Mucosa of rectum (tissue), 2 donors: ENCODE measurements around the gene SAV1.

Source experiments
- H3K27ac ChIP-seq, 2 donors: one replicate each; pipeline ENCODE4 v1.7.0; 2013; ENCODE audit warnings: inconsistent platforms in 2 of 2, low read depth in 2 of 2, low read length in 2 of 2
- H3K27me3 ChIP-seq, 2 donors: one replicate each; pipeline ENCODE4 v1.7.0; 2013; ENCODE audit warnings: low read length in 2 of 2; ENCODE audit not compliant: control insufficient read depth in 2 of 2, insufficient read depth in 2 of 2
- H3K36me3 ChIP-seq, 2 donors: one replicate each; pipeline ENCODE4 v1.7.0; 2013; ENCODE audit warnings: low read length in 2 of 2; ENCODE audit not compliant: control insufficient read depth in 2 of 2, insufficient read depth in 2 of 2
- H3K4me1 ChIP-seq, 2 donors: one replicate each; pipeline ENCODE4 v1.7.0; 2013; ENCODE audit warnings: low read length in 2 of 2, mild to moderate bottlenecking in 1 of 2; ENCODE audit not compliant: control insufficient read depth in 2 of 2, insufficient read depth in 2 of 2
- H3K4me3 ChIP-seq, 2 donors: one replicate each; pipeline ENCODE4 v1.7.0; 2013; ENCODE audit warnings: low read length in 2 of 2
- H3K9ac ChIP-seq, 2 donors: one replicate each; pipeline ENCODE4 v1.7.0; 2013; ENCODE audit warnings: low read length in 2 of 2, low read depth in 1 of 2, mild to moderate bottlenecking in 1 of 2
- H3K9me3 ChIP-seq, 2 donors: one replicate each; pipeline ENCODE4 v1.7.0; 2013; ENCODE audit warnings: low read length in 2 of 2; ENCODE audit not compliant: control insufficient read depth in 2 of 2
- donor health status: healthy.
- donor health status: Normal muscosa, but diverticular disease.

The SAV1 gene

DNA sequence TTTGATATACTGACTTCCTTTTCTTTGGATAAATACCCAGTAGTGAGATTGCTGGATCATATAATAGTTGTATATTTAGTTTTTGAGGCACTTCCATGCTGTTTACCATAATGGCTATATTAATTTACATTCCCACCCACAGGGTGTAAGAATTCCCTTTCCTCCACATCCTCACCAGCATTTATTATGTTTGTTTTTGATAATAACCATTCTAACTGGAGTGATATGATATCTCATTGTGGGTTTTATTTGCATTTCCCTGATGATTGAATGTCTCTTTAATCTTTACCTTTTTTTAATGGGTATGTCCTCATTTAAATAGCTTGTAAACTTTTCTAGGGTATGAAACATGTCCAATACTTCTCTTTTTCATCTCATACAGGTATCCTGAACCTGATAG lies 11.6 kb upstream of the SAV1 start:
- Histone ChIP-seq H3K4me3 (no peak overlapping the region), H3K27ac (no peak overlapping the region), H3K4me1 (peaks cover 0 to 3% of the 10 kb centered on the region in 2 donors), H3K9me3 (no peaks in the 10 kb centered on the region), H3K27me3 (no peaks in the 10 kb centered on the region), H3K9ac (no peak overlapping the region), H3K36me3 (no peaks in the 10 kb centered on the region)

DNA sequence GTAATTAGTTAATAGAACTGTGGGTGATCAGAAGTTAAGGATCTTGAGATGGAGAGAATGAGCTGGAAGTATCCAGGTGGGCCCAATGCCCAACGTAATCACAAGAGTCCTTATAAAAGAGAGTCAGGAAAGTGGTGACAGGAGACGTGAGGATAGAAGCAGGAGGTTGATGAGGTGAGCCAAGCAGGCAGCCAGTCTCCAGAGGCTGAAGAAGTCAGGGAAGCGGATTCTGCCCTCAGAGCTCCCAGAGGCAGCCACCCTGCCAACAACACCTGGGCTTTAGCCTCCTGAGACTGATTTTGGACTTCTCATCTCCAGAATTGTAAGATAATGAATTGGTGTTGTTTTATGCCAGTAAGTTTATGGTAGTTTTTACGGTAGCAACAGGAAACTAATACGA lies 10.1 kb upstream of the SAV1 start:
- Histone ChIP-seq H3K9me3 (no peaks in the 10 kb centered on the region), H3K4me1 (peaks cover 0 to 3% of the 10 kb centered on the region in 2 donors), H3K4me3 (no peak overlapping the region), H3K36me3 (no peaks in the 10 kb centered on the region), H3K27me3 (no peaks in the 10 kb centered on the region), H3K9ac (no peak overlapping the region), H3K27ac (no peak overlapping the region)

DNA sequence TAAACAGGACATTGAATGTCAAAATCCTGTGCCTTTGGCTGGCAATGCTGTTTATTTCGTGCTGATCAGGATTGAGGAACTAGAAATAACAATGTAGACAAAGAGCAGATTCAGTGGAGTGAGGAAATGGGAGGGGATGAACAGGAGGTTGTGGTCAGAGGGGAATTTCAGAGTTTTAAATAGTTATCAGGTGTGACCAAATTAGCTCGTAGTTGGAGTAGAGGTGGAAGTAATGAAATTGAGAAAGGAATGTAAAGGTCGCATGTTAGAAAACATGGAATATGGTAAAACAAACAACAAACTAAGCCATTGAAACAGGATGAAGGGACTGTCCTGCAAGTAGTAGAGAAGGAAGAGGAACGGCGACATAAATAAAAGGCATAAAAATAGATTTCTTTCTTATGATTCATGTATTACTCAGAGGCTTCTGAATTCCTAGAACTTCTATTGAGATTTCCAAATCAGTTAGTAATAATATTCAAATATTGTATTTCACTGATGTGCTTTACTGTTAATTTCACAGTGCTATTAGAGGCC lies 9.5 kb upstream of the SAV1 start:
- Histone ChIP-seq H3K4me1 (peaks cover 0 to 3% of the 10 kb centered on the region in 2 donors), H3K4me3 (no peak overlapping the region), H3K36me3 (no peaks in the 10 kb centered on the region), H3K9ac (no peak overlapping the region), H3K27me3 (no peaks in the 10 kb centered on the region), H3K9me3 (no peaks in the 10 kb centered on the region), H3K27ac (no peak overlapping the region)

DNA sequence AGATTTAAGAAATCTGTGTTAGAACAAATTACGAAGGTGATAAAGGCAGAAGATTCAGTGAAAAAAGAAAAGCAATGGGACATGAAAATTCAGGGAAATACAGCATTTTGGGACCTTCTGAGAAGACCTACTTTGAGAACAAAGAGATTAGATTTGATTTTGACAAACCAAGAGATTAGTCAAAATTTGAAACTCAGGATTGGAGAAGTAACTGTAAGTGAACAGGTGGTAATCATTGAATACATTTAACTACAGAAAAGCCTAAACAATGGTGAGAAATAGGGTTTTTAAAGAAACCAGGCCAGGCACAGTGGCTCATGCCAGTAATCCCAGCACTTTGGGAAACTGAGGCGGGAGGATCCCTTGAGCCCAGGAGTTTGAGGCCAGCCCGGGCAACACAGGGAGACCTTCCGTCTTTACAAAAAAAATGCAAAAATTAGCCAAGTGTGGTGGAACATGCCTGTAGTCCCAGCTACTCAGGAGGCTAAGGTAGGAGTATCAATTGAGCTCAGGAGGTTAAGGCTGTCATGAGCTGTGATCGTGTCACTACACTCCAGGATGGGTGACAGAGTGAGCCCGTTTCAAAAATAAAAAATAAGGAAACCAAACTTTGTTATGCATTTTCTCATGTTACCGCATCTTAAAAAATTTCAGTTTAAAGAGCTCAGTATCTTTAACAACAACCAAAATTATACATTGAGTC lies 8.9 kb upstream of the SAV1 start:
- no peaks in the 10 kb centered on the region for H3K36me3 ChIP-seq
- H3K4me3 ChIP-seq: no peak overlapping the region
- H3K9ac ChIP-seq: no peak overlapping the region
- no peaks in the 10 kb centered on the region for H3K9me3 ChIP-seq
- peaks cover 0 to 3% of the 10 kb centered on the region in 2 donors for H3K4me1 ChIP-seq
- no peak overlapping the region for H3K27ac ChIP-seq
- no peaks in the 10 kb centered on the region for H3K27me3 ChIP-seq

DNA sequence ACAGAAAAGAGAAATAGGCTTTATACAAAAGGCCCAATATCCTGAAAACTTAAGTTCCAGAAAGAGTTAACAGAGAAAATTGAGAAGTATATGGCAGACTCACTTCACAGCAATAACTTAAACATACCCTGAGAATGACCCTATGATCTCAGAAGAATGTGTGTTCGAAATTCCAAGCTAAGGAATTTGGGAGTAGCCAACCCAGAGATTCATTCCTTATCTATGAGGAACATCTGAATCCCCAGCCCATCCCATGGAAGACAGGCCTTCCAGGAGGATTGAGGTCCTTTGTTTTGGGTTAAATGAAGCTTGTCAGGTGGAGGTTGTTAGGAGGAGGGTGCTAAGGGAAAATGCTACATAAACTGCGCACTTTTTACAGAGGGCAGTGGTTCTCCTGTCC lies 7.5 kb upstream of the SAV1 start:
- Histone ChIP-seq H3K27ac (no peak overlapping the region), H3K4me1 (peaks cover 0 to 3% of the 10 kb centered on the region in 2 donors), H3K4me3 (no peak overlapping the region), H3K36me3 (no peaks in the 10 kb centered on the region), H3K27me3 (no peaks in the 10 kb centered on the region), H3K9me3 (no peaks in the 10 kb centered on the region), H3K9ac (no peak overlapping the region)

DNA sequence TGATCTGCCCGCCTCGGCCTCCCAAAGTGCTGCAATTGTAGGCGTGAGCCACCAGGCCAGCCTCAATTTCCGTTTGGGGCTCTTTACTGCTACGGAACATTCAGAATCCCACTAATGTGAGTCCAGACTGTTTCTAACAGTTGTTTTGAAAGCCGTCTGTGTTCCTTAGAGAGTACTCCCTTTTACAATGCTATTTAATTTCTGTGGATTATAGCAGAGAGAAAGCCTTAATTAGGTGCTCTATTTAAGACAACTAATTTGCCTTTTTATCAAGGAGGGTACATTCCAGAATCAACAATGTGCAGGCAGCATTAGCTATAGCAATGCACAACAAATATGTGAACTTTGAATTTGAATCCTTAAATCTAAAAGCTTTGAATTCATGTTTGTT lies 2.8 kb upstream of the SAV1 start:
- H3K4me1 ChIP-seq: peaks cover 0 to 8% of the 10 kb centered on the region in 2 donors
- no peaks in the 10 kb centered on the region for H3K36me3 ChIP-seq
- no peak overlapping the region for H3K9ac ChIP-seq
- H3K9me3 ChIP-seq: no peaks in the 10 kb centered on the region
- H3K4me3 ChIP-seq: no peak overlapping the region
- no peaks in the 10 kb centered on the region for H3K27me3 ChIP-seq
- H3K27ac ChIP-seq: no peak overlapping the region

DNA sequence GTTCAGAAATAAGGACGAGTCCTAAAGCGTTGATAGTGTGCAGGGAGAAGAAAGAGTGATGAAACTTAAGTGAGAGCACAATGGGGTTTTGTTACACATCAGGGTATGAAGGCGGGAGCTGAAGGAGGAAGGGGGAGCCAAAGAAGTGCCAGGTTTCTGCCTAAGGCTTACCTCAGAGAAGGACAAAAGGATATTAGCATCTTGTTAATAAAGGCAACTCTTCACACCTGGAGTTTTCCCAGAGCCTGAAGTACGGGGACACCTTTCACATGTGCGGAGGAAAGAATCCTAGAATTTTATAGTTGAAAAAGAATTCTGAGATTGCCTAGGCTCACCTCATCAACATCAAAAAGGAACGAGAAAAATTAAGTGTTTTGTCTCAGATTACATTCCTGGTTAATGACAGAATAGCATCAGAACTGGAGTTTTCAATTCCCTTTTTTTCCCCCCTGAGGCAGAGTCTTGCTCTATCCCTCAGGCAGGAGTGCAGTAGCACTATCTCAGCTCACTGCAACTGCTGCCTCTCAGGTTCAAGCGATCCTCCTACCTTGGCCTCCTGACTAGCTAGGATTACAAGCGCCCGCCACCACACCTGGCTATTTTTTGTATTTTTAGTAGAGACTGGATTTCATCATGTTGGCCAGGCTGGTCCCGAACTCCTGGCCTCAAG lies 2.2 kb upstream of the SAV1 start:
- no peak overlapping the region for H3K27ac ChIP-seq
- H3K4me3 ChIP-seq: no peak overlapping the region
- H3K4me1 ChIP-seq: peaks cover 0 to 8% of the 10 kb centered on the region in 2 donors
- H3K36me3 ChIP-seq: no peaks in the 10 kb centered on the region
- no peaks in the 10 kb centered on the region for H3K9me3 ChIP-seq
- no peak overlapping the region for H3K9ac ChIP-seq
- H3K27me3 ChIP-seq: no peaks in the 10 kb centered on the region

DNA sequence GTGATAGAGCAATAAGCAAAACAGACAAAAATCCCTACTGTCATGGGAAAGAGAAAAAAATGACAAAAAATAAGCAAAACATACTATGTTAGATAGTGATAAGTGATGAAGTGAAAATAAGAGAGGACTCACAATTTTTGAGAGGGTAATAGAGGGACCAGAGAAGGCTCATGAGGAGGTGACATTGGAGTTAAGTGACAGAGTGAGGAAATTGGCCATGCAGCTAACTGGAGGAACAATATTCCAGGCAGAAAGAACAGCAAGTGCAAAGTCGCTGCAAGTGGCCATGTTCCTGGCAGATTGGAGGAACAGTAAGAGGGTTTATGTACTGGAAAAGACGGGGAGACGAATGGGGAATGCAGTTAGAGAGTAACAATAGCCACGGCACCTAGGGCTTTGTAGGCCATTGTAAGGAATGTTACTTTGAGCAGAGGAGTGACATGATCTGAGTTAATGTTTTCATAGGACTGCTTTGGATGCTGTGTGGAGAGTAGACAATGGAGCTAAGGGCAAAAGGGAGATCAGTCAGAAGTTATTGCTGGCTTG lies 1.4 kb upstream of the SAV1 start:
- H3K9me3 ChIP-seq: no peaks in the 10 kb centered on the region
- peaks cover 0 to 8% of the 10 kb centered on the region in 2 donors for H3K4me1 ChIP-seq
- no peaks in the 10 kb centered on the region for H3K27me3 ChIP-seq
- H3K36me3 ChIP-seq: no peaks in the 10 kb centered on the region
- H3K27ac ChIP-seq: no peak overlapping the region
- H3K4me3 ChIP-seq: no peak overlapping the region
- H3K9ac ChIP-seq: no peak overlapping the region

DNA sequence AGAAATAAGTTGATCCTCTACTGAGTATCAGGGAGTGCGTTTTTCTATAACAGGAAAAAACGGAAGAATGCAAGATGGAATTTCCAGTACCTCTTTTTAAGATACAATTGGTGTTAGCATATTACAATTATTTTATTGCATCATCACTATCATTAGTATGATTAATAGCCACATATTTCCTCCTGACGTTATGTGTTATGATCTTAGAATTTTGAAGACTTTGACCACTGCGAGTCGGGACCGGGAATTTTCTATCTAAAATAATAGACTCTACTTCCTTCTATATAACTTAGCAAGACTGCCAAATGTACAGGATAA lies 679 bp upstream of the SAV1 start:
- Histone ChIP-seq H3K9ac (peak overlapping the region; percentile 73 to 85), H3K4me1 (peaks cover 0 to 8% of the 10 kb centered on the region in 2 donors), H3K27ac (peak overlapping the region; percentile 82 to 83), H3K9me3 (no peaks in the 10 kb centered on the region), H3K27me3 (no peaks in the 10 kb centered on the region), H3K4me3 (peak overlapping the region; percentile 82 to 90), H3K36me3 (no peaks in the 10 kb centered on the region)

DNA sequence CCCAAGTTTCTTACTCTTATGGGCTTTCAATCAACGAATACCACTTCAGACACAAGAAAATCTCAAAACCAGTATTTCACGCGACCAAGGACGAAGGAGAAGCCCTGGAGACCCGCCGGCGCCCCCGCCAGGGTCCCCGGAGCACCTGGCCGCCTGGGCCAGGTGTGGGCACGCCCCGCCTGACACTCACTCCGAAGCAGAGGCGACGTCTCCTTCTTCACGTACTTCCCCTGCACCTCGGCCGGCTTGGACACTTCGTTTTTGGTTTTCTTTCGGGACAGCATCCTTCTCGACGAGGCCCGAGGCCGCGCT lies 466 bp downstream of the SAV1 start:
- peak overlapping the region; percentile 82 to 83 for H3K27ac ChIP-seq
- no peaks in the 10 kb centered on the region for H3K27me3 ChIP-seq
- H3K4me3 ChIP-seq: peak overlapping the region; percentile 82 to 90
- peak overlapping the region; percentile 70 to 85 for H3K9ac ChIP-seq
- no peaks in the 10 kb centered on the region for H3K36me3 ChIP-seq
- peaks cover 0 to 8% of the 10 kb centered on the region in 2 donors for H3K4me1 ChIP-seq
- H3K9me3 ChIP-seq: no peaks in the 10 kb centered on the region
